ENCODE data around the gene ZNF579.
A peak's percentile ranks its signal among the peaks of the same experiment; 100 is the strongest.

Gene ZNF579

DNA sequence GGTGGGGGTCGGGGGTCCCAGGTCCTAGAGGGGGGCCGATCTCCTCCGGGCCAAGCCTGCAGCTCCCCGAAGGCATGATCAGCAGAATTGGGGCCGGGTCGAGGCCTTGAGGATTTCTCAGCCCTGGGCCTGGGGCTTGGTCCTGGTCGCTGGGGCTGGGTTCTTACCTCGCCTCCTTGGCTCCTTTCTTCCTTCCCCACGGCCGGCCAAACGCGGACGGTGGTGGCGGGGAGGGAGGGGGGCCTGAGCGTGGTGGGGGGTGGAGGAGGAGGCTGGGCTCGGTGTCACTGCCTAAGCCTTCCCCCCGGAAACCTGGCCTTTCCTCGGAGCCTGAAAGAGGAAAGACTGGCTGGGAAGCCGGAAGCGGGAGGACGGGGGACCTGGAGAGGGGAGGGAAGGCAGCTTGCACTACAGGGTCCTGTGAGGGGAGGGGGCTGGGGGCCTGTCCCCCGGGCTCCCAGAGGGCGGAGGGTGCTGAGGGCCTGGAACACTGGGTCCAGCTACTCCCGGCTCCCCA is at the start of gene ZNF579:
TSS of gene ZNF579 (minus strand) at position 221 of the 517 bp plus-strand sequence. CDS start 1,209 bp downstream, outside the sequence.
- peak; percentile 70 for DNase-seq (ENCODE audit: low read depth)

- no peak for DNase-seq (ENCODE audit: low read depth)
Observed at GRCh38 chr19:55626350-55626749, 45.7 kb upstream of the ZNF579 start.

- no peak for DNase-seq (ENCODE audit: low read depth)
Observed at GRCh38 chr19:55625004-55625326, 44.3 kb upstream of the ZNF579 start.

GRCh38 chr19:55624109-55625003 is 43.7 kb upstream of the ZNF579 start, which contains the start of gene ZNF784:
ZNF784 (minus strand) TSS chr19:55624566; CDS start chr19:55624561, 5 bp downstream.
- peak; percentile 87 for DNase-seq (ENCODE audit: low read depth)

DNA sequence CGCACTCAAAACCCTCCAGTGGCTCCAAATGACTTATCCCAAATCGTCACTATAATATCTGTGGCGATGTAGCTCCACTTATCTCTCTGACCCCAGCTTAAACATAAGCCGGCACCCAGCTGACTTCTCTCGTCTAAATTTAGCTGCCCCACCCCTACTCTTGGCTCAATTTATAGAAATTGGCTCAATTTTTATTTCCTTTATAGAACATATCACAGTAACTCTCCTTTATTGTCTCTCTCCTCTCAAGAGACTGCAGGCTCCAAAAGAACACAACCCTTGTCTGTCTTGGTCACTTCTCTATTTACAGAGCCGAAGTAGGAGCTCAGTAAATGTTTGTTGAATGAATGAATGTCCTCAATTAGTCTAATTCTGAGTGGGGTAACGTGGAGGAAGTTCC is 42.9 kb upstream of the ZNF579 start:
- no peak for DNase-seq (ENCODE audit: low read depth)

GRCh38 chr19:55623130-55623529 is 42.5 kb upstream of the ZNF579 start:
- DNase-seq (ENCODE audit: low read depth): no peak

GRCh38 chr19:55622242-55622969 is 41.8 kb upstream of the ZNF579 start:
- no peak for DNase-seq (ENCODE audit: low read depth)

GRCh38 chr19:55621673-55622231 is 41.1 kb upstream of the ZNF579 start:
- no peak for DNase-seq (ENCODE audit: low read depth)

DNA sequence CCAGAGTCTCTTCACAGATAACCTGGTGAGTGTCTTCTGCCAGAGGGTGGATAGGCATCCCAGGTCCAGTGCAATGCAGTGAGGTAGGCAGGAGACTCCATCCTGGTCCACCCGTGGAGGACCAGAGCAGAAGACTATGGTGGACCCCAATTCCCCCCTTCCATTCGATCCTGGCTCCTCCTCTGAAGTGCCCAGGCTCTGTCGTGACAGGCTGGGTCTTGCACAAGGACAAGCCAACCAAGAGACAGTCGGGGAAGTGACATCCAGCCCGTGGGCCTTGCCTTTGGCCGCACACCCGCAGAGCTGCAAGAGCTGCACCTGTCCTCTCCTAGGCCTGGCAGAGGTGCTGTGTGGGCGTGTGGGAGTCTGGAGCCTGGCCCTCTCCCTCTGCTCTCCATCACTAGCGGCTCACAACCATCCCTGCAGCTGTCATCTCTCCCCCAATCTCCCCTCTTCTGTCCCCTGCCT is 40.6 kb upstream of the ZNF579 start:
- no peak for DNase-seq (ENCODE audit: low read depth)

DNA sequence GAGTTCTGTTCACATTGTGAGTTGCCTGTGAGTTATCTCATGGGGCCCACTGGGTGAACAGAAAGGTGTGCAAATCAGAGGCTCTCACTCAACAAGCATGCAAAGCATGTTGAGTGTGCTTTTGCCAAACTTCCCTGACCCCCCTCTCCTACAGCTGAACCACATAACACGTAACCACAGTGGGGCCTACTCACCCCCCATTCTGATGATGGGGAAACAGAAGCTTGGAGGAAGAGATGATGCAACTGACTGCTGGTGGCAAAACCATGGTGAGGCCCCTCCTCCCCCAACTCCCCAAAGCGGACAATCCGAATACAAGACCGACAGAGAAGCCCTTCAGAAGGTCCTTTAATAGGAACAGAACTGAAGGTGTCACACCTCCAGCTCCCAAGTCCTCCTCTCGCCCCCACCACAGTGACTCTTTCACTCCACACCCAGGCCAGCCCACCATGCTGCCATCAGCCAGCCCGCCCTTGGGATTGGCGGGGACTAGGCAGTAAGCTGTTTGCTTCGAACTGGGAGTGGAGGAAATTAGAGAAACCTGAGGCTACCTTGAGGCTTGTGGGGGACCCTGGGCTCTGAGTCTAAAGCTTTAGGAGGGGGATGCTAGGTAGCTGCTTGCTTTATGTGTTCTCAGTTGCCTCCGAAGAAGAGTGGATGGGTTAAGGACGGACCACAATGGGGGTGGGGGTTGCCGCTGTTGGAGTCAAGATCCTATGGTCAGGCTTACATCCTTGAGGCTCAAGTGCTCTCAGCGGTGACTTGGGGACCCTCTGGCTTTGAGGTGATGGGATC is 40.0 kb upstream of the ZNF579 start:
- no peak for DNase-seq (ENCODE audit: low read depth)

DNA sequence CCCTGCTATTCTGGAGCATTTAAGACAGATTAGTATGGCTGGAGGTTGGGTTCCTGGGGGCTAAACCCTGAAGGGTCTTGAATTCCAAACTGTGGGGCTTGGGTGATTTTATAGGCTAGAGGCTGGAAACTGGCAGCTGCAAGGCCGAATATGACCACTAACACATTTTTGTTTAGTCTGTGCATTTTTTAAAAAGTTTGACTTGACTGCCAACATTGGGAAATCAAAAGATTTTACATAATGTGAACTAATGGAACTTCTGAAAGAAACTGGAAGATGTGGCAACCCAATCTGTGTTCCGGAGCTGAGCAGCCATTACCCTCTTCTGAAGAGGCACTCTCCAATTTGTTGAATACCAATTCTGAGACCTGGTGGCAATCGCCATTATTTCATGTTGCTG is 38.6 kb upstream of the ZNF579 start:
- no peak for DNase-seq (ENCODE audit: low read depth)

GRCh38 chr19:55618426-55618825 is 37.8 kb upstream of the ZNF579 start:
- DNase-seq (ENCODE audit: low read depth): no peak

DNA sequence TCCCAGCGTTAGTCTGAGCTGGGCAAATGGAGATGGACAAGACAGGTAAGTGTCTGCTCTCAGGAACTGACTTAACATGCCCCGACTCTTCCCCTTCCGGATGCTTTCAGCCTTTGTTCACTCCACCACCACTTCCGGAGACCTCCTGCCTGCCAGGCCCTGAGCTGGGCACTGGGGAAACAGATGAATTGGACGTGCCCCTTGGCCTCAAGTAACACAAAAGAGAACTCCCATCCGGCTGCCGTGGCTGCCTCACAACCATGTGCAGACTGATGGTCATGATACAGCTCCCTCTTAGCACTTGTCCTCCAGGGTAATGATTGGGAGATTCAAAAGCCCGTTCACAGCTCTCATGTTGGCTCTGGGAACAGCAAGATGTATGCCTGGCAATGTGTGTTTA is 36.8 kb upstream of the ZNF579 start:
- DNase-seq (ENCODE audit: low read depth): no peak

DNA sequence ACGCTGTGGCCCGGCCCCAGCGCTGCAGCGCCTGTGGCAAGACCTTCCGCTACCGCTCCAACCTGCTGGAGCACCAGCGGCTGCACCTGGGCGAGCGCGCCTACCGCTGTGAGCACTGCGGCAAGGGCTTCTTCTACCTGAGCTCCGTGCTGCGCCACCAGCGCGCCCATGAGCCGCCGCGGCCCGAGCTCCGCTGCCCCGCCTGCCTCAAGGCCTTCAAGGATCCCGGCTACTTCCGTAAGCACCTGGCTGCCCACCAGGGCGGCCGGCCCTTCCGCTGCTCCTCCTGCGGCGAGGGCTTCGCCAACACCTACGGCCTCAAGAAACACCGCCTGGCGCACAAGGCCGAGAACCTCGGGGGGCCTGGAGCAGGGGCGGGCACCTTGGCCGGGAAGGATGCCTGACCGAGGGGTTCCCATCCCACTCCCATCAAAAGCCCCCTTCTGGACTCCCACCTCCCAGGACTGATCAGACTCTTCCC is 35.8 kb upstream of the ZNF579 start:
- no peak for DNase-seq (ENCODE audit: low read depth)

DNA sequence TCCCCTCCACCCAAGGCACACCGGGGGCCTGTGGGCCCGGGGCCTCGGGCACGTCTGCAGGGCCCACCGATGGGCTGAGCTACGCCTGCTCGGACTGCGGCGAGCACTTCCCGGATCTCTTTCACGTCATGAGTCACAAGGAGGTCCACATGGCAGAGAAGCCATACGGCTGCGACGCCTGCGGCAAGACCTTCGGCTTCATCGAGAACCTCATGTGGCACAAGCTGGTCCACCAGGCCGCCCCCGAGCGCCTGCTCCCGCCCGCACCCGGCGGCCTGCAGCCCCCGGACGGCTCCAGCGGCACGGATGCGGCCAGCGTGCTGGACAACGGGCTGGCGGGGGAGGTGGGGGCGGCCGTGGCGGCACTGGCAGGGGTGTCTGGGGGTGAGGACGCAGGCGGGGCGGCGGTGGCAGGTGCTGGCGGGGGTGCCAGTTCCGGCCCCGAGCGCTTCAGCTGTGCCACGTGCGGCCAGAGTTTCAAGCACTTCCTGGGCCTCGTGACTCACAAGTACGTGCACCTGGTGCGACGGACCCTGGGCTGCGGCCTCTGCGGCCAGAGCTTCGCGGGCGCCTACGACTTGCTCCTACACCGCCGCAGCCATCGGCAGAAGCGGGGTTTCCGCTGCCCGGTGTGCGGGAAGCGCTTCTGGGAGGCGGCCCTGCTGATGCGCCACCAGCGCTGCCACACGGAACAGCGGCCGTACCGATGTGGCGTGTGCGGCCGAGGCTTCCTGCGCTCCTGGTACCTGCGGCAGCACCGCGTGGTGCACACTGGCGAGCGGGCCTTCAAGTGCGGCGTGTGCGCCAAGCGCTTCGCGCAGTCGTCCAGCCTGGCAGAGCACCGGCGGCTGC is 35.1 kb upstream of the ZNF579 start:
- DNase-seq (ENCODE audit: low read depth): no peak

DNA sequence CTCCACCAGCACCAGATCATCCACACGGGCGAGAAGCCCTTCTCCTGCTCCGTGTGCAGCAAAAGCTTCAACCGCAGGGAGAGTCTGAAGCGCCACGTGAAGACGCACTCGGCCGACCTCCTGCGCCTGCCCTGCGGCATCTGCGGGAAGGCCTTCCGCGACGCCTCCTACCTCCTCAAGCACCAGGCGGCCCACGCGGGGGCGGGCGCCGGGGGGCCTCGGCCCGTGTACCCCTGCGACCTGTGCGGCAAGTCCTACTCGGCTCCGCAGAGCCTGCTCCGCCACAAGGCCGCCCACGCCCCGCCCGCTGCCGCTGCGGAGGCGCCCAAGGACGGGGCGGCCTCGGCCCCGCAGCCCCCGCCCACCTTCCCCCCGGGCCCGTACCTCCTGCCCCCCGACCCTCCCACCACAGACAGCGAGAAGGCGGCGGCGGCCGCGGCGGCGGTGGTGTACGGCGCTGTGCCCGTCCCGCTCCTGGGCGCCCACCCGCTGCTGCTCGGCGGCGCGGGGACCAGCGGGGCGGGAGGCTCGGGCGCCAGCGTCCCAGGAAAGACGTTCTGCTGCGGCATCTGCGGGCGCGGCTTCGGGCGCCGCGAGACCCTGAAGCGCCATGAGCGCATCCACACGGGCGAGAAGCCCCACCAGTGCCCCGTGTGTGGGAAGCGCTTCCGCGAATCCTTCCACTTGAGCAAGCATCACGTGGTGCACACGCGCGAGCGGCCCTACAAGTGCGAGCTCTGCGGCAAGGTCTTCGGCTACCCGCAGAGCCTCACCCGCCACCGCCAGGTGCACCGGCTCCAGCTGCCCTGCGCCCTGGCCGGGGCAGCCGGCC is 34.3 kb upstream of the ZNF579 start:
- DNase-seq (ENCODE audit: low read depth): no peak

GRCh38 chr19:55613930-55614710 is 33.5 kb upstream of the ZNF579 start:
- DNase-seq (ENCODE audit: low read depth): no peak

DNA sequence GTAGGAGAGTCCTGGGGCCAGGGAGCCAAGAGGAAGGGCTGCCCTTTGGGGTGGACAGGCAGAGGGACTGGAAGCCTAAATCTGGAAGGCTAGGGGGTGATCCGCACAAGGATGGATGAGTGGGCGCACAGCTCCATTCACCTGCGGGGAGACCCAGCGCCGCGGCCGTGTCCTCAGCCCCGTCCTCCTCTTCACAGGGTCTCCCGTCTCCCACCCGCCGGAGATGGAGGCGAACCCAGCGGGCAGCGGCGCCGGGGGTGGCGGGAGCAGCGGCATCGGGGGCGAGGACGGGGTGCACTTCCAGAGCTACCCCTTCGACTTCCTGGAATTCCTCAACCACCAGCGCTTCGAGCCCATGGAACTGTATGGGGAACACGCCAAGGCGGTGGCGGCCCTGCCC is 32.7 kb upstream of the ZNF579 start:
- DNase-seq (ENCODE audit: low read depth): no peak

All from stimulated activated CD8-positive, alpha-beta memory T cell treated with anti-CD3 and anti-CD28 coated beads, Interleukin-4, amount 100 ng/mL, for 24 hours (primary cell).